HepG2 (cell line): ENCODE data around the gene ARFGAP1. TPM values are rescaled to one million over a fixed set of nuclear protein-coding genes. Genes with fewer than 3 reads are reported as not detected.

Source experiments
- AGO2 ChIP-seq: fragments of 200-400 bp; formaldehyde crosslinking; optimal IDR thresholded peaks from 2 replicates; pipeline ENCODE3; 2017; ENCODE audit warnings: mild to moderate bottlenecking, low read depth, low read length, moderate library complexity
- BCLAF1 ChIP-seq: fragments of 450-650 bp; IDR thresholded peaks from 2 replicates; pipeline ENCODE4 v1.6.1; 2017; ENCODE audit warnings: mild to moderate bottlenecking
- BORCS8-MEF2B ChIP-seq: sonication (generic); formaldehyde crosslinking; IDR thresholded peaks from 2 replicates; pipeline ENCODE4 v1.8.0; 2022; ENCODE audit warnings: mild to moderate bottlenecking, missing genetic modification reagents
- ELF3 ChIP-seq: IDR thresholded peaks from 2 replicates; pipeline ENCODE4 v1.6.1; 2016; ENCODE audit warnings: missing genetic modification reagents, missing compliant biosample characterization
- MAZ ChIP-seq, 2 experiments: sonication (generic) in 1 of 2; formaldehyde crosslinking in 1 of 2; IDR thresholded peaks; 2 replicates each; pipeline versions ENCODE4 v1.5.0 to v1.6.1; 2012 to 2020; ENCODE audit warnings: low read depth in 2 of 2, mild to moderate bottlenecking in 2 of 2, borderline replicate concordance in 1 of 2, improper control_type of control experiment in 1 of 2, low read length in 1 of 2, missing genetic modification reagents in 1 of 2, moderate library complexity in 1 of 2
- POLR2A ChIP-seq, 2 experiments: IDR thresholded peaks; 2 replicates each; pipeline ENCODE4 v1.6.1; 2011; ENCODE audit warnings: low read depth in 2 of 2, low read length in 2 of 2, mild to moderate bottlenecking in 1 of 2, moderate library complexity in 1 of 2; ENCODE audit not compliant: insufficient read depth in 1 of 2
- RERE ChIP-seq: IDR thresholded peaks from 2 replicates; pipeline ENCODE4 v1.6.1; 2016; ENCODE audit warnings: low read depth, missing genetic modification reagents, missing compliant biosample characterization
- SMYD3 ChIP-seq: sonication (generic); formaldehyde crosslinking; IDR thresholded peaks from 2 replicates; pipeline ENCODE4 v1.8.1; 2023; ENCODE audit warnings: mild to moderate bottlenecking, missing genetic modification reagents
- SPEN ChIP-seq: sonication (generic); formaldehyde crosslinking; IDR thresholded peaks from 2 replicates; pipeline ENCODE4 v1.5.1; 2020; ENCODE audit warnings: low read depth, mild to moderate bottlenecking, missing genetic modification reagents
- TFAP4 ChIP-seq: sonication (generic); IDR thresholded peaks from 2 replicates; pipeline ENCODE4 v1.6.1; 2016; ENCODE audit warnings: low read depth, borderline replicate concordance
- ZBTB33 ChIP-seq: sonication (generic); formaldehyde crosslinking; IDR thresholded peaks from 2 replicates; pipeline ENCODE4 v1.4.0; 2020; ENCODE audit warnings: missing genetic modification reagents
- ZFP1 ChIP-seq: IDR thresholded peaks from 2 replicates; pipeline ENCODE4 v1.6.1; 2016
- ZNF34 ChIP-seq: sonication (generic); formaldehyde crosslinking; IDR thresholded peaks from 2 replicates; pipeline ENCODE4 v1.4.0; 2020; ENCODE audit warnings: mild to moderate bottlenecking, missing genetic modification reagents, borderline replicate concordance
- ZNF547 ChIP-seq: sonication (generic); formaldehyde crosslinking; IDR thresholded peaks from 2 replicates; pipeline ENCODE4 v1.5.1; 2020; ENCODE audit warnings: mild to moderate bottlenecking, missing genetic modification reagents
- ZNF589 ChIP-seq: sonication (generic); formaldehyde crosslinking; conservative IDR thresholded peaks from 2 replicates; pipeline ENCODE4 v1.8.0; 2022; ENCODE audit warnings: mild to moderate bottlenecking, moderate library complexity, missing genetic modification reagents
- ZNF607 ChIP-seq: sonication (generic); formaldehyde crosslinking; IDR thresholded peaks from 2 replicates; pipeline ENCODE4 v1.5.1; 2020; ENCODE audit warnings: missing genetic modification reagents, mild to moderate bottlenecking, borderline replicate concordance
- ZNF839 ChIP-seq: sonication (generic); formaldehyde crosslinking; IDR thresholded peaks from 2 replicates; pipeline ENCODE4 v1.4.0; 2020; ENCODE audit warnings: missing genetic modification reagents, mild to moderate bottlenecking, borderline replicate concordance
- polyA plus RNA-seq, 8 experiments: library from polyadenylated mRNA; depleted of rRNA in 3 of 8; stranded (reverse) in 7 of 8; unstranded in 1 of 8; fragments of >200 nt; fragmentation: Illumina TruSeq in 4 of 8; extraction: Trizol in 4 of 8; gene quantifications; 2 replicates each; pipeline versions ENCODE4 v1.2.1 to v1.2.3, GENCODE V29; 2011 to 2016; ENCODE audit warnings: low read depth in 4 of 8, missing spikeins in 1 of 8, mixed read lengths in 1 of 8; ENCODE audit not compliant: insufficient read depth in 1 of 8
- total RNA-seq, 5 experiments: library from RNA; depleted of rRNA; stranded (reverse); fragments of >200 nt; fragmentation: Illumina TruSeq; extraction: Trizol; gene quantifications; 2 replicates each; pipeline ENCODE4 v1.2.3, GENCODE V29; 2016; ENCODE audit warnings: low read depth in 1 of 5

ARFGAP1 gene
- total and polyA plus RNA-seq, 2 of the 13 experiments (the other 11 are each of a cell fraction or from before 2014, with no cell fraction given) = 132 TPM

GRCh38 chr20:63285636-63286615 lies 13.3 kb downstream of the ARFGAP1 start (continued):
- no peak for TF ChIP-seq BCLAF1
- 0 out of 2 replicates have a peak, but pooled peaks have one; percentile 38 for TF ChIP-seq ZNF607 (CRISPR knock-in tag)
- no peak for TF ChIP-seq TFAP4
- no peak for TF ChIP-seq ZNF589 (CRISPR knock-in tag)
- no peak for TF ChIP-seq ZNF34 (CRISPR knock-in tag)
- TF ChIP-seq RERE (CRISPR knock-in tag) = no peak
- TF ChIP-seq AGO2 = peak; percentile 75
- no peak for TF ChIP-seq MAZ (IDR thresholded peaks at IDR 0.05; ENCODE audit: borderline replicate concordance, low read depth, low read length)
- no peak for TF ChIP-seq MAZ (CRISPR knock-in tag; IDR thresholded peaks at IDR 0.05; ENCODE audit: low read depth)
- no peak for TF ChIP-seq ZNF547 (CRISPR knock-in tag)
- no peak for TF ChIP-seq ZFP1 (CRISPR knock-in tag)
- no peak for TF ChIP-seq ZNF839 (CRISPR knock-in tag)
- TF ChIP-seq SPEN (CRISPR knock-in tag) = no peak
- no peak for TF ChIP-seq BORCS8-MEF2B (CRISPR knock-in tag)
- no peak for TF ChIP-seq SMYD3
- TF ChIP-seq POLR2A (IDR thresholded peaks at IDR 0.05; ENCODE audit: insufficient read depth in 1 of 2, low read depth in 2 of 2, low read length in 2 of 2) = 0 out of 4 replicates have a peak, but pooled peaks of 1 of the 2 experiments have one; percentile 14
- TF ChIP-seq ZBTB33 (CRISPR knock-in tag) = no peak
- no peak for TF ChIP-seq ELF3 (CRISPR knock-in tag)
